GM18519 (cell line): ENCODE data around the gene MTOR.
"Not testable (repeated sequence)": the region's sequence is repeated elsewhere in the genome, so short reads cannot be mapped to it uniquely, and the experiment has no call there.

ENCODE experiments used
- ATAC-seq: cut with Tn5 transposase; IDR thresholded peaks from one replicate; pipeline ENCODE4 v1.9.1; 2021; ENCODE audit warnings: mild to moderate bottlenecking, moderate library complexity; ENCODE audit not compliant: unreplicated experiment, low FRiP score

MTOR gene

GRCh38 chr1:11262171-11263049 is at the start of gene MTOR:
TSS of gene MTOR (minus strand) at chr1:11262551. CDS start at chr1:11259409, 3,142 bp downstream.
- ATAC-seq: peak; percentile 90

- no peak for ATAC-seq
Observed at GRCh38 chr1:11309385-11309784, 47.0 kb upstream of the MTOR start.

- no peak for ATAC-seq
Observed at GRCh38 chr1:11308699-11309224, 46.4 kb upstream of the MTOR start.

DNA sequence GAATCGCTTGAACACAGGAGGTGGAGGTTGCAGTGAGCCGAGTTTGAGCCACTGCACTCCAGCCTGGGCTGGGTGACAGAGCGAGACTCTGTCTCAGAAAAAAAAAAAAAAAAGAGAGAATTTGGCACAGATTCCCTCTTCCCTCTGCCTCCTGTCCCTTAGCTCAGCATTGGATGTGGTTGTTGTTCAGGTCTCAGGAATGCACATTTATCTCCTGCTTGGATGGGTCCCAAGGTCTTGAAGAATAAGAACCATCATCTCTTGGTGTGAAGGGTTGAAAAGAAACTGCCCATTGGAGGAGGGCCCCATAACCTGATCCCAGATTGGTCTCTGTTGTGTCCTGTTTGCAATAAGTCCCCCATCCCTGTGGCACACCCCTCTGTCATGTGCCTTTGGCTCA is 45.5 kb upstream of the MTOR start:
- ATAC-seq: no peak

DNA sequence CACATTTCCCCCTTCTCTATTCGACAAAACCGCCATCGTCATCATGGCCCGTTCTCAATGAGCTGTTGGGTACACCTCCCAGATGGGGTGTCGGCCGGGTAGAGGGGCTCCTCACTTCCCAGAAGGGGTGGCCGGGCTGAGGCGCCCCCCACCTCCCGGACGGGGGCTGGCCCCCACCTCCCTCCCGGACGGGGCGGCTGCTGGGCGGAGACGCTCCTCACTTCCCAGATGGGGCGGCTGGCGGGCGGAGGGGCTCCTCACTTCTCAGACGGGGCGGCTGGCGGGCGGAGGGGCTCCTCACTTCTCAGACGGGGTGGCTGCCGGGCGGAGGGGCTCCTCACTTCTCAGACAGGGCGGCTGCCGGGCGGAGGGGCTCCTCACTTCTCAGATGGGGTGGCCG is 43.2 kb upstream of the MTOR start:
- ATAC-seq: not testable (repeated sequence)

DNA sequence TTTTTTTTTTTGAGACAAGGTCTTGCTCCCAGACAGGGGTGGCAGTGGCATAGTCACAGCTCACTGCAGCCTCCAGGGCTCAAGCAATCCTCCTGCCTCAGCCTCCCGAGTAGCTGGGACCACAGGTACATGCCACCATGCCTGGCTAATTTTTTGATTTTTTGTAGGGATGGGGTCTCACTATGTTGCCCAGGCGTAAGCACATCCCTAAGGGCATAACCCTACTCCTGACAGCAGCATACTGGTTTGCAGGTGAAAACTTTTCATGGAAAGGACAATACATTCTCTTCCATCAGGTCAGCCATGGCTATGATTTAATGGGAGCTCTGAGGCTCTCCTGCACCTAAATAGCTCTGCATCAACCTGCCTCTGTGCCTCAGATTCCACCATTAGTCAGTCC is 40.0 kb upstream of the MTOR start:
- ATAC-seq: no peak

- no peak for ATAC-seq
Observed at GRCh38 chr1:11301601-11302000, 39.2 kb upstream of the MTOR start.

GRCh38 chr1:11299225-11299574 is 36.8 kb upstream of the MTOR start:
- no peak for ATAC-seq

- ATAC-seq: no peak
Observed at GRCh38 chr1:11298390-11299224, 36.3 kb upstream of the MTOR start.

DNA sequence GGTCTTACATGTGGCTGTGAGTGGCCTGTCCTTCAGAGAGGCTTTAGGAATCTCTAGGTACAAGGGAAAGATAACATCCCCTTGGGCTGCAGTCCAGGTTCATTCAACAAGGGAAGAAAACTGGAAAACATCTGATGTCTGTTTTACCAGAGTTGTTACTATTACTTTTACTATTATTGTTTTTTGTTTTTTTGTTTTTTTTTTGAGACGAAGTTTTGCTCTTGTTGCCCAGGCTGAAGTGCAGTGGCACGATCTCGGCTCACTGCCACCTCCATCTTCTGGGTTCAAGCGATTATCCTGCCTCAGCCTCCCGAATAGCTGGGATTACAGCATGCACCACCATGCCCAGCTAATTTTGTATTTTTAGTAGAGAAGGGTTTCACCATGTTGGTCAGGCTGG is 35.4 kb upstream of the MTOR start:
- not testable (repeated sequence) for ATAC-seq

- no peak for ATAC-seq
Observed at GRCh38 chr1:11295905-11296304, 33.6 kb upstream of the MTOR start.

- ATAC-seq: no peak
Observed at GRCh38 chr1:11294951-11295350, 32.6 kb upstream of the MTOR start.

DNA sequence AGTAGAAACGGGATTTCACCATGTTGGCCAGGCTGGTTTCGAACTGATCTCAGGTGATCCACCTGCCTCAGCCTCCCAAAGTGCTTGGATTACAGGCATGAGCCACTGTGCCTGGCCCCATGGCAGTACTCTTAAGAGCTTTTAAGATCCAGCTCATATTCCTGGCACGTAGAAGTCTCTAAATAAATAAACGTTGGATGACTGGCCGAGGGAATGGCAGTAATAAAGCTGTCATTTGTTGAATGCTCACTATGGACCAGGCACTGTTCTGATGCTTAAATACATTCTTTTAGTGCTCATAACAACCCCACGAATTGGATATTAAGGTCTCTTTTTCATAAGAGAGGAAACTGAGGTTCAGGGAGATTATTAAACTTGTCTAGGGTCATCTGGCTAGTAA is 31.5 kb upstream of the MTOR start:
- ATAC-seq: no peak

DNA sequence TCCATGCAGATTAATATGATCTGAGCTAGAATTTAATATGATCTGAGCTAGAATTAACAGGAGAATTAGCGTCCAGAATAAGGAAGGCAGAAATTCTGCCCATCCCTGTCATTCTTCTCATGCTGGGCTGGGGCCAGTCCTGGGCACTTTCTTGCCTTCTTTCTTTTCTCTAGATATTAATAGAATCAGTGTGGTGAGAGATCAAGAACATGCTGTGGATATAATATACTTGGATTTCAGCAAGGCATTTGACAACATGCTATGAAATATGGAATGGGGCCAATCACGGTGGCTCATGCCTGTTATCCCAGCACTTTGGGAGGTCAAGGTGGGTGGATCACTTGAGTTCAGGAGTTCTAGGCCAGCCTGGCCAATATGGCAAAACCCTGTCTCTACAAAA is 28.7 kb upstream of the MTOR start:
- ATAC-seq: no peak

DNA sequence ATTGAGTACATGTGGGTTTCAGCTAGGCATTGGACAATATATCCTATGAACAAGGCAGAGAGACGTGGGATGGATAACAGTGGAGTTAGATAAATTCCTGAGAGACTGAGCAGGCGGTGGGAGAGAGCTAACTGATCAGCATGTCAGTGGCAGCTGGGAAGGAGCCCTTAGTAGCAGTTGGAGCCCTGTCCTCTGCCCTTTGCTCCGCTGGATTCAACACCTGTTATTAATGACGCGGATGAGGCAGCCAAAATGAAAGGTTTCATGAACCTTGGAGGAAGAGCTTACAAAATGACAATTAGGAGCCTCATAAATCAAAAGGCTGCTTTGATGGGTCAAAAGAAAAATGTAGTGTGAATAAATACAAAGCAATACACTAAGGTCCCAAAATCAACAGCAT is 26.7 kb upstream of the MTOR start:
- no peak for ATAC-seq

DNA sequence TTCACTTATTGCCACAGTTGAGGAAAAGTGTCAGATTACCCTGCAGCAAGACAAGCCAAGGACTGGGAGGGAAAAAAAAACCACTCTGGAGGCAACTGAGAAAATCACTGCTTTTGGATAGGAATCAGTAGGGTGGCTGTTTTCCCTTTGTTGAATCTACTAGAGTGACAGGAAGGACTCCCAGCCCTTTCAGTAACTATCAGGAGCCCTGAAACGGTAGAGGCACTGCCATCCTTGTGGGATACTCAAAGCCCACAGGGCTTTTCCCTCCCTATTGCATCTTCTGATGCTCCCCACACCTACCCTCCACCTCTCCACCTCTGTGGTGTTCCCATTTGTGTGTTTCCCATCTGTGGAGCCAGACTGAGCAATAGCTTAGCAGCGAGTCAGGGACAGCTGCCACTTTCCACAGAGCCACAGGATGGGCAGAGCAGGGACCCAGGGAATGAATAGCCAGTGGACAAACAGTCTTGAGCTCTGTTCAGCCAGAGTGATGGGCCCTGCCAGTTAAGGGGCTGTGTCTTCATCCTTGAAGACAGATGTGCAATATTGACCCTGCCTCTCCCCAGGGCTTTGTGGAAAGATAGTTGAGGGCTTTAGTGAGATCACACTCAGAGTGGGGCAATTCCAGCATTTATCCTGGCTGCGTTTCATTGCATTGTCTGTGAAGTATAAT is 24.5 kb upstream of the MTOR start:
- no peak for ATAC-seq

DNA sequence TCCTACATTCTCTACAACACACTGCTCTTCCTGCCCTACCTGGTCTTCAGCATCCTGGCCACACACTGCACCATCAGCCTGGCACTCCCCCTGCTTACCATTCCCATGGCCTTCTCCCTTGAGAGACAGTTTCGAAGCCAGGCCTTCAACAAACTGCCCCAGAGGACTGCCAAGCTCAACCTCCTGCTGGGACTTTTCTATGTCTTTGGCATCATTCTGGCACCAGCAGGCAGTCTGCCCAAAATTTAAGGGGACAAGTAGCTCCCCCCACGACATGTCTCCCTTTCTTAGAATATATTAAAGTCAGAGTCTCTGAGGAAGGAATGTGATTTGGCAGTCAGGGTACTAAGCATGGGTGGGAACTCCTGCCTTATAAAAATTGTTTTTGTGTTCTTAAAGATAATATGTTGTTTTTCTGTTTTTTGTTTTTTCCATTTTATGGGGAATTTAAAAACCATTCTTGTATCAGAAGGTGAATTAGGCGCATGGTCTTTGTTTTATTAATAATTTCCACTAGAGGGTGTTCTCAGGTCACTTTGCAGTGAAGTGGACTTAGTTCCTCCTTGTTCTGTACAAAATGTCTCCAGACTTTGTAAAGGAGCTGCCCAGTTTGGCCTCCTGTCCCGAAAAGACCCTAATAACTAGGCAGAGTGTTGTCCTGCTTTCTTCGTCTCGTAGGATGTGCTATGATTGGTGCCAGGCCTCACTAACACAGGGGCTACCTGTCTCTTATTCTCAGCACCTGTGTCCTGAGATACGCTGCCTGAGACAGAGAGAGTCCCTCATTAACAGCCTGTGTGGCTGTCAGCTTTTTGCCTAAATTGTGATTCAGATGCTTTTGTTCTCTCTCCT is 23.8 kb upstream of the MTOR start:
- ATAC-seq: no peak

GRCh38 chr1:11284784-11285183 is 22.4 kb upstream of the MTOR start:
- ATAC-seq: no peak

DNA sequence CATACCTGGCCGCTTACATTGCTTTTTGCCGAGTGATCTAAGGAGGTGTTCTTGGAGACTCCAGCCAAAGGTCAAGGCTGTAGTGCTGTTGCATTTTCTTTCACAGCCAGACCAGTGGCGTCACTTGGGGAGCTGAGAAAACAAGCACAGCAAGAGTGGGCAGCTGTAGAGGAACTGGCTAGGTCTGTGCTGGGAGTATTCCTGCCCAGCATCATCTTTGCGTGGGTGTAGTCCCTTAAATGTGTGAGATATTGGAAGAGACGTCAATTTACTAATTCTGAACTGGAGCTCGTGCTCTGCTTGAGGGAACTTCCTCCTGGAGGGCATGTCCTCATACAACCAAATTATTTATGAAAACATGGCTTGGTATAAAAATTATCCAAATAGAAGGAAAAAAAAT is 20.8 kb upstream of the MTOR start:
- ATAC-seq: no peak
